NCI-H345 (cell line): Measurements from ENCODE around the gene CHST9.

Experiments
- DNase-seq: peaks from one replicate; lab custom pipeline; 2025; lab: John Stamatoyannopoulos, UW

Gene CHST9

GRCh38 chr18:26864658-26865057 lies 320.4 kb downstream of the CHST9 start:
- no peak for DNase-seq

- DNase-seq, result no peak
These were observed 321.1 kb downstream of the CHST9 start for GRCh38 chr18:26863921-26864497.

- peak; percentile 84 for DNase-seq
These were observed 321.8 kb downstream of the CHST9 start for GRCh38 chr18:26863122-26863879.

- DNase-seq, result no peak
These were observed 323.0 kb downstream of the CHST9 start for GRCh38 chr18:26862084-26862483.
